ENCODE data around the gene NGLY1.

The NGLY1 gene

GRCh38 chr3:25818335-25818734 lies 35.1 kb upstream of the NGLY1 start:
- no peak for TF ChIP-seq EZH2phosphoT487 (IDR thresholded peaks at IDR 0.05; ENCODE audit: low read depth)
- TF ChIP-seq, protein P1, sequence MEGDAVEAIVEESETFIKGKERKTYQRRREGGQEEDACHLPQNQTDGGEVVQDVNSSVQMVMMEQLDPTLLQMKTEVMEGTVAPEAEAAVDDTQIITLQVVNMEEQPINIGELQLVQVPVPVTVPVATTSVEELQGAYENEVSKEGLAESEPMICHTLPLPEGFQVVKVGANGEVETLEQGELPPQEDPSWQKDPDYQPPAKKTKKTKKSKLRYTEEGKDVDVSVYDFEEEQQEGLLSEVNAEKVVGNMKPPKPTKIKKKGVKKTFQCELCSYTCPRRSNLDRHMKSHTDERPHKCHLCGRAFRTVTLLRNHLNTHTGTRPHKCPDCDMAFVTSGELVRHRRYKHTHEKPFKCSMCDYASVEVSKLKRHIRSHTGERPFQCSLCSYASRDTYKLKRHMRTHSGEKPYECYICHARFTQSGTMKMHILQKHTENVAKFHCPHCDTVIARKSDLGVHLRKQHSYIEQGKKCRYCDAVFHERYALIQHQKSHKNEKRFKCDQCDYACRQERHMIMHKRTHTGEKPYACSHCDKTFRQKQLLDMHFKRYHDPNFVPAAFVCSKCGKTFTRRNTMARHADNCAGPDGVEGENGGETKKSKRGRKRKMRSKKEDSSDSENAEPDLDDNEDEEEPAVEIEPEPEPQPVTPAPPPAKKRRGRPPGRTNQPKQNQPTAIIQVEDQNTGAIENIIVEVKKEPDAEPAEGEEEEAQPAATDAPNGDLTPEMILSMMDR (IDR thresholded peaks at IDR 0.05; ENCODE audit: low read depth, low read length): no peak
- no peak overlapping the region; the same call in 1 of the 2 replicates for H3K27ac ChIP-seq (ENCODE audit: low read length)
- H3K9me3 ChIP-seq (ENCODE audit: insufficient read depth, low read length): no peaks in the 10 kb centered on the region
- 0 out of 2 replicates have a peak overlapping the region, but pooled peaks have one; percentile 12 for H2AFZ ChIP-seq (ENCODE audit: low read depth, low read length)
- H3K9ac ChIP-seq (ENCODE audit: low read length): no peak overlapping the region
- H3K4me3 ChIP-seq (ENCODE audit: low read length): peak overlapping the region; percentile 33
- H3K36me3 ChIP-seq (replicated peaks; ENCODE audit: low read depth, low read length): no peaks in the 10 kb centered on the region
- no peaks in the 10 kb centered on the region for H4K20me1 ChIP-seq (ENCODE audit: insufficient read depth, low read length)
- H3K79me2 ChIP-seq (ENCODE audit: low read length): no peaks in the 10 kb centered on the region
- H3K27me3 ChIP-seq (ENCODE audit: low read depth, low read length): 0 out of 2 replicates have a peak, but pooled peaks cover 5% of the 10 kb centered on the region
- H3K4me2 ChIP-seq (ENCODE audit: low read length): peak overlapping the region; percentile 66
- H3K4me1 ChIP-seq (ENCODE audit: low read length): peaks cover 26% of the 10 kb centered on the region

DNA sequence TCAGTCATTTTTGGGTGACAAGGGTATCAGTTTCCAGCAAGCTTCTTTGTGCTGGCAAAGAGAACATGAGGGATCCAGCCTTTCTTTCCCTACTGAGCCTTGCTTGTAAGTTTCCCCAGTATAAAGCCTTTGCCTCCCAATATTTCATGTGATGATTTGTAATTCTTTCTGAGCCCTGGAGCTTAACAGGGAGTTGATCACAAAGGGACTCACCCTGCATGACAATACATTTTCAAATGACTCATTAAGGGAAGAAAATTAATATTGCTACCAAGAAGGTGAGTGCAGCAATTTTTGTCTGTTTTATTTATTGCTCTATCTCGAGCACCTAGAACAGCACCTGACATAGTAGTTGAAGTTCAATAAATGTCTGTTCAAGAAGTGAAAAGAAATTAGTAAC lies 34.4 kb upstream of the NGLY1 start:
- Histone ChIP-seq H2AFZ (ENCODE audit: low read depth, low read length) (no peak overlapping the region), H3K4me3 (ENCODE audit: low read length) (peak overlapping the region; percentile 33; the same call in 1 of the 2 replicates), H4K20me1 (ENCODE audit: insufficient read depth, low read length) (no peaks in the 10 kb centered on the region), H3K36me3 (replicated peaks; ENCODE audit: low read depth, low read length) (no peaks in the 10 kb centered on the region), H3K9ac (ENCODE audit: low read length) (no peak overlapping the region), H3K4me2 (ENCODE audit: low read length) (peak overlapping the region; percentile 66), H3K27me3 (ENCODE audit: low read depth, low read length) (0 out of 2 replicates have a peak, but pooled peaks cover 5% of the 10 kb centered on the region), H3K79me2 (ENCODE audit: low read length) (no peaks in the 10 kb centered on the region), H3K4me1 (ENCODE audit: low read length) (peaks cover 26% of the 10 kb centered on the region), H3K27ac (ENCODE audit: low read length) (no peak overlapping the region), H3K9me3 (ENCODE audit: insufficient read depth, low read length) (no peaks in the 10 kb centered on the region)
- TF ChIP-seq EZH2phosphoT487 (IDR thresholded peaks at IDR 0.05; ENCODE audit: low read depth): no peak
- TF ChIP-seq, protein P1 (IDR thresholded peaks at IDR 0.05; ENCODE audit: low read depth, low read length): no peak

DNA sequence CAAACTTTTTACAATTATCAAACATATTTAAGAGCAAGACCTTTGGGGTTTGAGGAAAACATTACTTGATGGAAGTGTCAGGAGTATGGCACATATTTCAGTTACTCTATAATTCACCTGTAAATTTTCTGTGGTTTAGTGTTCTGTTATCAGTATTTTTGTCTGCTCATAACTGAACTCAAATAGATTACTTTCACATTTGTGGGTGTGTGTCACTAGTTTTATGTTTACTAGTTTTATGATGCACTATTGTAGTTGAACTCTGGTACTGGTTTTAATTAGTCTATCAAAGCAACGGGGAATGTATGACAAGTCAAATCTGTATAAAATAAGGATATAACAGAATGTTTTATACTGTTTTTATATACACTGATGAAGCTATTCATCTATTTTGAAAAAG lies 33.9 kb upstream of the NGLY1 start:
- peaks cover 26% of the 10 kb centered on the region for H3K4me1 ChIP-seq (ENCODE audit: low read length)
- no peak overlapping the region for H3K27ac ChIP-seq (ENCODE audit: low read length)
- TF ChIP-seq EZH2phosphoT487 (IDR thresholded peaks at IDR 0.05; ENCODE audit: low read depth): no peak
- TF ChIP-seq, protein P1 (IDR thresholded peaks at IDR 0.05; ENCODE audit: low read depth, low read length): no peak
- H3K9ac ChIP-seq (ENCODE audit: low read length): no peak overlapping the region
- H3K79me2 ChIP-seq (ENCODE audit: low read length): no peaks in the 10 kb centered on the region
- H3K4me3 ChIP-seq (ENCODE audit: low read length): no peak overlapping the region
- H2AFZ ChIP-seq (ENCODE audit: low read depth, low read length): no peak overlapping the region
- no peak overlapping the region for H3K4me2 ChIP-seq (ENCODE audit: low read length)
- H3K27me3 ChIP-seq (ENCODE audit: low read depth, low read length): 0 out of 2 replicates have a peak, but pooled peaks cover 5% of the 10 kb centered on the region
- no peaks in the 10 kb centered on the region for H3K36me3 ChIP-seq (replicated peaks; ENCODE audit: low read depth, low read length)
- H4K20me1 ChIP-seq (ENCODE audit: insufficient read depth, low read length): no peaks in the 10 kb centered on the region
- no peaks in the 10 kb centered on the region for H3K9me3 ChIP-seq (ENCODE audit: insufficient read depth, low read length)

DNA sequence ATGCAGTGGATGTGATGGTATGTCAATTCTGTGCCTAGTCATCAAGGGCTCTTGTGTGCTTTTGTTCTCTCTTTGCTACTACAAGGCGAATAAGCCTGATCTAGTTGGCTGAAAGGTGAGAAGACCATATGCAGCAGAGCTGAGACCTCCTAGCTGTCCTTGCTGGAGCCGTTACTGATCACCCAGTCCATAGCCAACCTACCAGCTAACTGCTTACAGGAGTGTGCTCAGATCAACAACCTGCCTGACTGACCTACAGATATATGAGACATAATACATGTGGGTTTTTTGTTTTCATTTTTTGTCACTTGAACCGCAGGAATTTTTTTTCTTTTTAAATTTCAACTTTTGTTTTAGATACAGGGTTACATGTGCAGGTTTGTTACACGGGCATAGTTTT lies 29.4 kb upstream of the NGLY1 start:
- Histone ChIP-seq H3K9ac (ENCODE audit: low read length) (no peak overlapping the region), H3K4me3 (ENCODE audit: low read length) (no peak overlapping the region), H3K4me1 (ENCODE audit: low read length) (peaks cover 8% of the 10 kb centered on the region), H2AFZ (ENCODE audit: low read depth, low read length) (no peak overlapping the region), H3K27ac (ENCODE audit: low read length) (no peak overlapping the region), H4K20me1 (ENCODE audit: insufficient read depth, low read length) (no peaks in the 10 kb centered on the region), H3K79me2 (ENCODE audit: low read length) (no peaks in the 10 kb centered on the region), H3K27me3 (ENCODE audit: low read depth, low read length) (0 out of 2 replicates have a peak, but pooled peaks cover 5% of the 10 kb centered on the region), H3K4me2 (ENCODE audit: low read length) (no peak overlapping the region), H3K36me3 (replicated peaks; ENCODE audit: low read depth, low read length) (no peaks in the 10 kb centered on the region), H3K9me3 (ENCODE audit: insufficient read depth, low read length) (no peaks in the 10 kb centered on the region)
- TF ChIP-seq, protein P1 (IDR thresholded peaks at IDR 0.05; ENCODE audit: low read depth, low read length): no peak
- TF ChIP-seq EZH2phosphoT487 (IDR thresholded peaks at IDR 0.05; ENCODE audit: low read depth): no peak
